Measurements from ENCODE around the gene TP53BP1. TPM values are rescaled to one million over a fixed set of nuclear protein-coding genes. Genes with fewer than 3 reads are reported as not detected.
A peak's percentile ranks its signal among the peaks of the same experiment; 100 is the strongest.

Gene TP53BP1
- polyA plus RNA-seq, 3 donors, result 1.8 to 6.7 (median 3.1) TPM

DNA sequence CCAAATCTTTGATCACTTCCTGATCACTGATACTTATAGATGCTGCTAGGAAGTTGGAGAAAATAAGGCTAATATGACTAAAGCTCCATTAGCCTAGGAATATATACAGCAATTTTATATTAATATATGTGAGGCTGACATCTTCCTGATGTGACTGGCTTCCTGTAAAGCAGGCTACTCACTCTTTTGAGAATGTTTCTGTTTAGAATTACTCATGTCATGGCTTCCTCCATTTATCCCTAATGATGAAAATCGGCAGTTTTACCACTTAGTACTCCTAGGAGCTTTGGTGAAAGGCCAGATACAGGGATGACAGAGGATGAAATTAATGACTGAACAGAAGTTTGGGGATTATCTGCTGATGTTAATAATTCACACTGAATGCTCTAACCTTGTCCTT is 20.6 kb upstream of the TP53BP1 start:
- peaks cover 31 to 43% (median 31%) of the 10 kb centered on the region in 3 donors for H3K27me3 Mint-ChIP-seq (ENCODE audit: low read depth in 3 of 3)
- H3K4me2 ChIP-seq (replicated peaks; ENCODE audit: extremely low read depth, low read length, poor library complexity, severe bottlenecking), result no peak overlapping the region
- no peak overlapping the region for H3K4me3 ChIP-seq (replicated peaks in 1 of 3; ENCODE audit: low read depth in 2 of 3, low read length in 3 of 3)
- H3K27ac Mint-ChIP-seq, result no peak overlapping the region
- H2AFZ ChIP-seq (ENCODE audit: insufficient read depth, low read depth, low read length, poor library complexity, severe bottlenecking), result peak overlapping the region; percentile 35
- H3K27me3 ChIP-seq (ENCODE audit: control insufficient read depth in 2 of 2, insufficient read depth in 2 of 2, low read length in 2 of 2), result peaks cover 11 to 33% of the 10 kb centered on the region in 2 donors
- no peak overlapping the region for H3K27ac ChIP-seq (ENCODE audit: low read depth in 1 of 2, low read length in 2 of 2)
- no peaks in the 10 kb centered on the region for H3K36me3 Mint-ChIP-seq
- intact Hi-C loops (cut with micrococcal nuclease), result loop anchor here in 1 of 2 donors (10.0 kb wide), 1 partner anchor 69 kb away; no protein-coding TSS in a partner anchor
- TF ChIP-seq, protein P1, sequence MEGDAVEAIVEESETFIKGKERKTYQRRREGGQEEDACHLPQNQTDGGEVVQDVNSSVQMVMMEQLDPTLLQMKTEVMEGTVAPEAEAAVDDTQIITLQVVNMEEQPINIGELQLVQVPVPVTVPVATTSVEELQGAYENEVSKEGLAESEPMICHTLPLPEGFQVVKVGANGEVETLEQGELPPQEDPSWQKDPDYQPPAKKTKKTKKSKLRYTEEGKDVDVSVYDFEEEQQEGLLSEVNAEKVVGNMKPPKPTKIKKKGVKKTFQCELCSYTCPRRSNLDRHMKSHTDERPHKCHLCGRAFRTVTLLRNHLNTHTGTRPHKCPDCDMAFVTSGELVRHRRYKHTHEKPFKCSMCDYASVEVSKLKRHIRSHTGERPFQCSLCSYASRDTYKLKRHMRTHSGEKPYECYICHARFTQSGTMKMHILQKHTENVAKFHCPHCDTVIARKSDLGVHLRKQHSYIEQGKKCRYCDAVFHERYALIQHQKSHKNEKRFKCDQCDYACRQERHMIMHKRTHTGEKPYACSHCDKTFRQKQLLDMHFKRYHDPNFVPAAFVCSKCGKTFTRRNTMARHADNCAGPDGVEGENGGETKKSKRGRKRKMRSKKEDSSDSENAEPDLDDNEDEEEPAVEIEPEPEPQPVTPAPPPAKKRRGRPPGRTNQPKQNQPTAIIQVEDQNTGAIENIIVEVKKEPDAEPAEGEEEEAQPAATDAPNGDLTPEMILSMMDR (IDR thresholded peaks at IDR 0.05), result no peak
- peaks cover 25 to 28% of the 10 kb centered on the region in 2 donors for H3K4me1 ChIP-seq (ENCODE audit: control insufficient read depth in 1 of 2, insufficient read depth in 2 of 2, low read length in 2 of 2)
- no peak overlapping the region for H3K9ac ChIP-seq (ENCODE audit: insufficient read depth, low read length, poor library complexity, severe bottlenecking)
- peaks cover 35% of the 10 kb centered on the region for H3K4me1 Mint-ChIP-seq
- H3K9me3 Mint-ChIP-seq, result peaks cover 0 to 2% (median 0%) of the 10 kb centered on the region in 7 donors
- no CpG with 5 or more reads among the region's 1 CpG for WGBS (ENCODE audit: insufficient coverage)
- H3K36me3 ChIP-seq (replicated peaks in 1 of 2; ENCODE audit: control insufficient read depth in 1 of 2, insufficient read depth in 2 of 2, low read length in 2 of 2), result no peaks in the 10 kb centered on the region
- no peaks in the 10 kb centered on the region for H3K9me3 ChIP-seq (replicated peaks in 1 of 2; ENCODE audit: control insufficient read depth in 1 of 2, insufficient read depth in 1 of 2, low read length in 2 of 2)
- no peak for DNase-seq
- no peak overlapping the region for H3K4me3 Mint-ChIP-seq
- no peaks in the 10 kb centered on the region for H3K79me2 ChIP-seq (ENCODE audit: insufficient read depth, low read length)
- H4K20me1 ChIP-seq (ENCODE audit: insufficient read depth, low read length), result no peaks in the 10 kb centered on the region

DNA sequence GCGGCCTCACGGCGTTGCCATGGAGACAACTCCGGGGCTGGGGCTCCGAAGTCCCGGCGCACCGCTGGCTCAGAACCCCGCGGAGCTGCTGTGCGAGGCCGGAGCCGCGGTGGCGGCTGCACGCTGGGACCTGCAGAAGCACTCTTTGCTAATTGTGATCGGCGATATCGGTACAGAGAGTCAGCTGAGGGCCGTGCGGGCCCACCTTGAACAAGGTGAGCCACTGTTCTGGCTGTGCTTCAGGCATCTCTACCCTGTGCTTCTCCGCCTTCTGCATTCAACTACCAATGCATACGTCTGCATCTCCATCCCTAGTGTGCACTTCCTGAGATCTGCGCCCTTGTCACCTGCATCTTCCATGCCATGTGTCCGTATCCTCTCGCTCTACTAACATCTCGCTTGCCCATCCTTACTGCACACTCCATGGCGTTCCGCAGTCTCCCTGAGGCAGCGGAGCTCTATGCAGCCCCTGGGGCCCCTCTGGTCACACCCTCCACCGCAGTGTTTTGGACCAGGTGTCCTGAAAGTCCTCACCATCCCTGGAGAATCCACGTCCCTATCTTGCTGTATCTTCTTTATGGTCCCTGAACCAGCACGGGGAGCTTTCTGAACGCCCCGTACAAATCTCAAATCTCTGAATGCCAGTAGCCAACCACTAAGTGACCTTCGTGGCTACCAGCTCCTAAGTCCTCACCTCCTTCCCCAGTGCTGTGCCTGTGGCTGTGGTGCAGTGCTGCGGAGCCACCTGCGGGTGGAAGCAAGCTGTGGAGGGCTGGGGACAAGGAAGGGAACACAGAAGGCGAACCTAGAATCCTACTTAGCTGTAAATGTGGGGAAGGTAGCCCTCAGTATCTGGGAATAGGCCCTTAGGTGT is 18.3 kb upstream of the TP53BP1 start:
- Mint-ChIP-seq H3K36me3 (no peaks in the 10 kb centered on the region), H3K4me1 (peaks cover 18% of the 10 kb centered on the region), H3K27ac (peak overlapping the region in 5 of 7 donors; percentile 45 to 84 (median 70)), H3K27me3 (ENCODE audit: low read depth in 3 of 3) (peaks cover 15 to 24% (median 18%) of the 10 kb centered on the region in 3 donors), H3K9me3 (peaks cover 0 to 5% (median 0%) of the 10 kb centered on the region in 7 donors), H3K4me3 (peak overlapping the region; percentile 89 to 91)
- Histone ChIP-seq H4K20me1 (ENCODE audit: insufficient read depth, low read length) (no peaks in the 10 kb centered on the region), H3K9me3 (replicated peaks in 1 of 2; ENCODE audit: control insufficient read depth in 1 of 2, insufficient read depth in 1 of 2, low read length in 2 of 2) (peaks cover 0 to 3% of the 10 kb centered on the region in 2 donors), H2AFZ (ENCODE audit: insufficient read depth, low read depth, low read length, poor library complexity, severe bottlenecking) (peak overlapping the region; percentile 96), H3K79me2 (ENCODE audit: insufficient read depth, low read length) (no peaks in the 10 kb centered on the region), H3K27ac (ENCODE audit: low read depth in 1 of 2, low read length in 2 of 2) (no peak overlapping the region), H3K4me1 (ENCODE audit: control insufficient read depth in 1 of 2, insufficient read depth in 2 of 2, low read length in 2 of 2) (peaks cover 11 to 13% of the 10 kb centered on the region in 2 donors), H3K9ac (ENCODE audit: insufficient read depth, low read length, poor library complexity, severe bottlenecking) (peak overlapping the region; percentile 57), H3K4me3 (replicated peaks in 1 of 3; ENCODE audit: low read depth in 2 of 3, low read length in 3 of 3) (peak overlapping the region; percentile 27 to 97 (median 78)), H3K36me3 (replicated peaks in 1 of 2; ENCODE audit: control insufficient read depth in 1 of 2, insufficient read depth in 2 of 2, low read length in 2 of 2) (no peaks in the 10 kb centered on the region), H3K27me3 (ENCODE audit: control insufficient read depth in 2 of 2, insufficient read depth in 2 of 2, low read length in 2 of 2) (peaks cover 9 to 14% of the 10 kb centered on the region in 2 donors), H3K4me2 (replicated peaks; ENCODE audit: extremely low read depth, low read length, poor library complexity, severe bottlenecking) (peak overlapping the region; percentile 88)
- TF ChIP-seq, protein P1 (IDR thresholded peaks at IDR 0.05), result no peak
- intact Hi-C loops (cut with micrococcal nuclease), result loop anchor here (2.0 to 10.0 kb wide), 2 partner anchors 18 to 66 kb away; partner anchors contain the start of gene TP53BP1 (in 1 of the 2)
- no peak for DNase-seq
- WGBS (ENCODE audit: insufficient coverage), result 4% methylated on average over 35 of the region's 39 CpGs
